Right hindlimb (tissue), 1 donor: ENCODE measurements around the gene OR4N5.
"Not testable (repeated sequence)": the region's sequence is repeated elsewhere in the genome, so short reads cannot be mapped to it uniquely, and the experiment has no call there.

Source experiments
- DNase-seq: peaks from one replicate; pipeline ENCODE4 v3.0.0-alpha.2; 2018

Gene OR4N5, protein sequence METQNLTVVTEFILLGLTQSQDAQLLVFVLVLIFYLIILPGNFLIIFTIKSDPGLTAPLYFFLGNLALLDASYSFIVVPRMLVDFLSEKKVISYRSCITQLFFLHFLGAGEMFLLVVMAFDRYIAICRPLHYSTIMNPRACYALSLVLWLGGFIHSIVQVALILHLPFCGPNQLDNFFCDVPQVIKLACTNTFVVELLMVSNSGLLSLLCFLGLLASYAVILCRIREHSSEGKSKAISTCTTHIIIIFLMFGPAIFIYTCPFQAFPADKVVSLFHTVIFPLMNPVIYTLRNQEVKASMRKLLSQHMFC

GRCh38 chr14:20138520-20138919 lies at the start of gene OR4N5:
Gene OR4N5, plus strand, starts transcription at chr14:20138820. Its CDS starts 4,916 bp downstream, at chr14:20143736.
- no peak for DNase-seq

GRCh38 chr14:20092050-20092449 lies 46.6 kb upstream of the OR4N5 start:
- no peak for DNase-seq

- DNase-seq: no peak
Observed at GRCh38 chr14:20093442-20093841, 45.2 kb upstream of the OR4N5 start.

DNA sequence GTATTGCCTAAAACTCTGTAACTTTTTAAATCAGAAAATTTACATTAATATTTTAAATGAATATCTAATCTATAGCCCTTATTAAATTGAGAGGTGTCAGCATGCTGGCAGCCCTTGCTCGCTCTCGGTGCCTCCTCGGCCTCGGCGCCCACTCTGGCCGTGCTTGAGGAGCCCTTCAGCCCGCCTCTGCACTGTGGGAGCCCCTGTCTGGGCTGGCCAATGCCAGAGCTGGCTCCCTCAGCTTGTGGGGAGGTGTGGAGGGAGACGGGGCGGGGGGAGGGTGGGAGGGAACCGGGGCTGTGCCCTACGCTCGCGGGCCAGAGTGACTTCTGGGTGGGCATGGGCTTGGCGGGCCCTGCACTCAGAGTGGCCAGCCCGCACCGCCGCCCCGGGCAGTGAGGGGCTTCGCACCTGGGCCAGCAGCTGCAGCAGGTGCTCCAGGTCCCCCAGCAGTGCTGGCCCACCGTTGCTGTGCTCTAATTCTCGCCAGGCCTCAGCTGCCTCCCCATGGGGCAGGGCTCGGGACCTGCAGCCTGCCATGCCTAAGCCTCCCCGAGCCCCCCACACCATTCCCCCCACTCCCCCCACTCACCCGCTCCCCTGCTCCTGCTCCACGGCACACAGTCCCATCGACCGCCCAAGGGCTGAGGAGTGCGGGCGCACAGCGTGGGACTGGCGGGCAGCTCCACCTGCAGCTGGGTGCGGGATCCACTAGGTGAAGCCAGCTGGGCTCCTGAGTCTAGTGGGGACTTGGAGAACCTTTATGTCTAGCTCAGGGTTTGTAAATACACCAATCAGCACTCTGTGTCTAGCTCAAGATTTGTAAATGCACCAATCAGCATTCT lies 39.5 kb upstream of the OR4N5 start:
- DNase-seq: not testable (repeated sequence)

DNA sequence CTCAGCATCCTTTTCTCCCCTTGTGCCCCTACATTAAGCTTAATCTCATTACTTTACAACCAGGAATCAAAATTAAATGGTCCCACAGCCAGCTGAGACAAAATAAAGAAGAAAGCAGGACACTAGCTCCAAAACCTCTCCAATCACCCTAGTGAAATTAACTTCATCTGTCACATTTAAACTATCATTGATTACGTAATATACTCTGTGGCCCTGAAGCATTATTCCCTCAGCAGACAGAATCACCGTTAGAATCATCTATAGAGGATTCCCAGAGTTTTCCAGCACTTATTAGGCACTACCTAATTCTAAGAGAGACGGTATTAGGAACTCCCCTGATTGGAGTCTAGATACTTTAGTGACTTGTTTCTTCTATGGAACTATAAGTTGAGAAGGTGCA lies 28.2 kb upstream of the OR4N5 start, which contains the start of gene OR4K17:
OR4K17 (plus strand) TSS at position 302 of the 400 bp plus-strand sequence. CDS start 6,761 bp downstream, outside the sequence.
- DNase-seq: no peak

GRCh38 chr14:20112321-20112720 lies 26.3 kb upstream of the OR4N5 start:
- DNase-seq: no peak

- no peak for DNase-seq
Observed at GRCh38 chr14:20116748-20117147, 21.9 kb upstream of the OR4N5 start.

DNA sequence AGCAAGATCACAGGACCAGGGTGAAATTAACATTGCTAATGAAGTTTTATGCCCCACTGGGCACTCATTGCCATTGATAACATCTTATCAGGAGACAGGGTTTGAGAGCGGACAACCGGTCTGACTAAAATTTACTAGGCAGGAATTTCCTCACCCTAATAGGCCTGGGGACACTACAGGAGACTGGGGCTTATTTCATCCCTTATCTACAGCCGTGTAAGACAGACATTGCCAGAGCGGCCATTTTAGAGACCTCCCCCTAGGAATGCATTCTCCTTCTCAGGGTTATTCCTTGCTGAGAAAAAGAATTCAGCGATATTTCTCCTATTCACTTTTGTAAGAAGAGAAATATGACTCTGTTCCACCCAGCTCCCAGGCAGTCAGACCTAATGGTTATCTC lies 19.8 kb upstream of the OR4N5 start:
- no peak for DNase-seq

DNA sequence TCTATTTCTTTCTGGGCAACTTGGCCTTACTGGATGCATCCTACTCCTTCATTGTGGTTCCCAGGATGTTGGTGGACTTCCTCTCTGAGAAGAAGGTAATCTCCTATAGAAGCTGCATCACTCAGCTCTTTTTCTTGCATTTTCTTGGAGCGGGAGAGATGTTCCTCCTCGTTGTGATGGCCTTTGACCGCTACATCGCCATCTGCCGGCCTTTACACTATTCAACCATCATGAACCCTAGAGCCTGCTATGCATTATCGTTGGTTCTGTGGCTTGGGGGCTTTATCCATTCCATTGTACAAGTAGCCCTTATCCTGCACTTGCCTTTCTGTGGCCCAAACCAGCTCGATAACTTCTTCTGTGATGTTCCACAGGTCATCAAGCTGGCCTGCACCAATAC lies 5.3 kb downstream of the OR4N5 start:
- DNase-seq: no peak

DNA sequence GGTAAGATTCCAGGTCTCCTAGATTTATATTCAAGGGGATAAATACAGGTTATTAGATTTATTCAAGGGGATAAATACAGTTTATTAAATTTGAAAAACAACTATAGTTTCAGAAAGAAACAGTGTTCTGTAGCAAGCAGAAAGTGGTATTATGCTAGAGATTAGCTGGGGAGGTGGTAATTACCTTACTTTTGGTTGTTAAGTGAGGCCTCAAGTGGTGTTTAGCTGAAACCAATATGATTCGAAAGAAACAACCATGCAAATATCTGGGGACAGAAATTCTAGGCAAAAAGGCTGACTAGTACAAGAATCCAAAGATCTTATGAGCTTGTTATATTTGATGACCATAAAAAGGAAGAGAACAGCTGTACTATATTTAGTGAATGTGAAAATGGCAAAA lies 6.2 kb downstream of the OR4N5 start:
- DNase-seq: no peak

DNA sequence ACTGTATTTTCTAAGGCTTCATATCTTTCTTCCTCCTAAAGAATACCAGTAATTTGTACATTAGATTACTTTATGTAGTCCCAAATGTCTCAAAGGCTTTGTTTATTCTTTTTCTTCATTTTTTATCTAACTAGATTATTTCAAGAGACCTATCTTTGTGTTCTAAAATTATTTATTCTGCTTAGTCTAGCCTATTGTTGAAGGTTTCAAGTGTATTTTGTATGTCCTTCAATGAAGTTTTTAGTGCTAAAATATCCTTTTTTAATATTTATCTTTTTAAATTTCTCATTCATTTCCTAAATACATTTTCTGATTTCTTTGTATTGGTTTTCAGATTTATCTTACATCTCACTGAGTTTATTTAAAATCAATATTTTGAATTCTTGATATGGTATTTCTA lies 25.8 kb downstream of the OR4N5 start:
- DNase-seq: no peak

- DNase-seq: no peak
Observed at GRCh38 chr14:20167091-20167490, 28.5 kb downstream of the OR4N5 start.

DNA sequence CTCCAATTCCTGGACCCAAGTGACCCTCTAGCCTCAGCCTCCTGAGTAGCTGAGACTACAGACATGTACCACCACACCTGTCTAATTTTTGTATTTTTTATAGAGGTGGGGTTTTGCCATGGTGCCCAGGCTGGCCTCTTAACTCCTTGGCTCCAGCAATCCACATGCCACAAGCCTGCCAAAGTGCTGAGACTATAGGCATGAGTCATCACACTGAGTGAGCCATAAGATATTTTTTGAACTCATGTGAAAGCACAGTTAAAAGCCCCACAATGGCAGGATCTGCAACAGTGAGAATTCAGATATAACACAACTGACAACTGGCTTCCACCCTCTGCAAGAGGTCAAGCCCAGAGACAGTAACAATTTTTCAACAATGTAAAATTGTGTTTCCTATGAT lies 31.2 kb downstream of the OR4N5 start:
- not testable (repeated sequence) for DNase-seq

DNA sequence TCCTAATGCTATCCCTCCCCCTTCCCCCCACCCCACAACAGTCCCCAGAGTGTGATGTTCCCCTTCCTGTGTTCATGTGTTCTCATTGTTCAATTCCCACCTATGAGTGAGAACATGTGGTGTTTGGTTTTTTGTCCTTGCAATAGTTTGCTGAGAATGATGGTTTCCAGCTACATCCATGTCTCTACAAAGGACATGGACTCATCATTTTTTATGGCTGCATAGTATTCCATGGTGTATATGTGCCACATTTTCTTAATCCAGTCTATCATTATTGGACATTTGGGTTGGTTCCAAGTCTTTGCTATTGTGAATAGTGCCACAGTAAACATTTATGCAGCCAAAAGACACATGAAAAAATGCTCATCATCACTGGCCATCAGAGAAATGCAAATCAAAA lies 35.6 kb downstream of the OR4N5 start:
- DNase-seq: not testable (repeated sequence)

DNA sequence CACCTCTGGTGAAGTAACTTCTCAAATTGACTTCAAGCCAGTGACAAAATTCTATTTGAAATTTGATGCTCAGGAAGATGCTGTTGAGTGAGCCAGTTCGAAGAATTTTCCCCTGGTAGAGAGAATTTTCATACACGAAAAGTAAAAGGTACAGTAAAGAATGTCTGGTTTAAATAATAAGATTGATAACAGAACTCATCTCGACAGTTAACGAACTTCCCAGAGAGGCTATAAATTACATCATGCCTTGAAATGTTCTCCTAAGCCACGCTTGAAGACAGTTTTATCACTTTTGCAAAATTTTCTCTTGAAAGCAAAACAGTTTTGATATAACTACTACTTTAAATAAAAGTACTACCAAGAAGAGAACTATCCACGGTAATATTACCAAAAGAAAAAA lies 37.7 kb downstream of the OR4N5 start:
- DNase-seq: no peak

GRCh38 chr14:20177433-20177974 lies 38.9 kb downstream of the OR4N5 start:
- no peak for DNase-seq

- DNase-seq: no peak
Observed at GRCh38 chr14:20179218-20179617, 40.6 kb downstream of the OR4N5 start.

DNA sequence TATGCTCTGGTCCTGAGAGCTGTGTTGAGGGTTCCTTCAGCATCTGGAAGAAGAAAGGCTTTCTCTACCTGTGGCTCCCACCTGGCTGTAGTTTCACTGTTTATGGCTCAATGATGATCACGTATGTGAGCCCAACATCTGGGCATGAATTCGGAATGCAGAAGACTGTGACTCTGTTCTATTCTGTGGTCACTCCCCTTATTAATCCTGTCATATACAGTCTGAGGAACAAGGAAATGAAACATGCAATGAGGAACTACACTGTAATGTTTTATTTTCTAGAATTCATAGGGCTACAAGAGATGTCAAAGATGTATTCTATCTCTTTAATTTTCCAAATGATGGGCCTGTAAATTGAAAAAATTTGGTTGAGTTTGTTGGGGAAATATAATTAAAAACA lies 41.3 kb downstream of the OR4N5 start:
- no peak for DNase-seq

DNA sequence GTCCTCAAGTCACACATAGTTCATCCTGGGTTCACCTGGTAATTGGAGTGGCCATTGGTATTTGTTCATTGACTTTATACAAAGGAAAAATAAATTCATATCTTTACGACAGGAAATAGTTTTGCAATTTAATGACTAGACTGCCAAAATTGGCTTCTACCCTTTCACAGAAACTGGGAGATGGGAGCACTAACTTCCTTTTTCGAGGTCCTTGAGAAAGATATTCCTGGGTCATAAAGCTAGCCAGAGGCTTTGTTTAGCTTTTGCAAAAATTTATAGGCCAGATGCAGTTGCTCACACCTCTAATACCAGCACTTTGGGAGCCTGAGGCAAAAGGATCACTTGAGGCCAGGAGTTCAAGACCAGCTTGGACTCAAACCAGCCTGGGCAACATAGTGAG lies 41.9 kb downstream of the OR4N5 start:
- no peak for DNase-seq

DNA sequence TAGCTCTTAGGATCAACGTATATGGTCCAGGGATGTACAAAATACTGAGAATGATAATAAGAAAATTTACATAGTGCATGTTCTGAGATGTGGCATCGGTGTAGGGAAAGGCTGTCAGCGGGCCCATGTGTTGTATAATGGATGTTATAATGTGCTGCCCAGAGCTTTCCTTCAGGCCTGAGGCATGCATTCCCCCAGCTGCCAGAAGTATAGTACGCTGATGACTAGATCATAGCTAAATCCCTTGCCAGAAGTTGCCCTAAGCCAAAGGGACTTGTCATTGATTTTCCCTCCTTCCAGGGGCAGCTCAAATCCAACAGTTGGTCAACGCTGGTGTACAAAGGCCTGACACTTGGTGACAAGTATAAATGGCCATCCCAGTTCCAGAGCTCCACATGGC lies 45.6 kb downstream of the OR4N5 start:
- no peak for DNase-seq

DNA sequence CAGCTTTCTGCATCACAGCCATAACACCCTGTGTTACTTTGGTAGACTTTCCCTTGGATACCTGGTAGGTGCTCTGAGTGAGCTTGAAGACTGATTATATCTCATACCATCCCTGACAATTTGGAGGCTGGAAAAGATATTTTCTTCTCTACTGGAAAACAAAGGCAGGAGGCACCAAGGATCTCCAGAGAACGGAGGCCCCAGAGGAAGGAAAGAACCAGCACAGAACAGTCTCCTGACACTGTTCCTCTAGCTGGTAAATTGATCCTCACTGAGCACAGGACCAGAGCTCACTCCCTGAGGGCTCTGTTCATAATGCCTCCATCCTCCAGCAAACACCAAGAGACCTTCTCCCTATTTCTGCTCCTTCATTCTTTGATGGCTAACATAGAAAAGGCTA lies 52.0 kb downstream of the OR4N5 start, which contains the start of gene OR11G2:
OR11G2 (plus strand) TSS at position 301 of the 400 bp plus-strand sequence. CDS start 6,542 bp downstream, outside the sequence.
- DNase-seq: no peak

GRCh38 chr14:20191396-20191795 lies 52.8 kb downstream of the OR4N5 start:
- DNase-seq: no peak

- DNase-seq: no peak
Observed at GRCh38 chr14:20194101-20194500, 55.5 kb downstream of the OR4N5 start.
